AG09319 (cell line): ENCODE measurements around the gene EEF1AKMT4.

Experiments used
- DNase-seq: peaks from one replicate; pipeline ENCODE4 v3.0.0-alpha.2; 2010; ENCODE audit warnings: low read depth; ENCODE audit errors: extremely low read depth
- CTCF ChIP-seq: IDR thresholded peaks from 2 replicates; pipeline ENCODE4 v1.5.1; 2011; ENCODE audit warnings: low read depth, mild to moderate bottlenecking, inconsistent platforms, low read length, moderate library complexity

The EEF1AKMT4 gene

GRCh38 chr3:184240384-184241140 is 8.9 kb upstream of the EEF1AKMT4 start:
- no peak for TF ChIP-seq CTCF
- no peak for DNase-seq

GRCh38 chr3:184241141-184241446 is 8.4 kb upstream of the EEF1AKMT4 start:
- DNase-seq: no peak
- TF ChIP-seq CTCF: no peak

GRCh38 chr3:184241447-184242296 is 7.8 kb upstream of the EEF1AKMT4 start:
- no peak for DNase-seq
- TF ChIP-seq CTCF: peak; percentile 43

- no peak for TF ChIP-seq CTCF
- DNase-seq: no peak
These were observed 7.2 kb upstream of the EEF1AKMT4 start for GRCh38 chr3:184242297-184242685.

GRCh38 chr3:184248454-184249411 is 739 bp upstream of the EEF1AKMT4 start, which contains the start of gene ALG3:
ALG3 (minus strand) TSS chr3:184248962; CDS start chr3:184248940, 22 bp downstream.
- TF ChIP-seq CTCF: no peak
- peak; percentile 76 for DNase-seq

- peak; percentile 54 for DNase-seq
- peak; percentile 96 for TF ChIP-seq CTCF
These were observed 826 bp downstream of the EEF1AKMT4 start for GRCh38 chr3:184250167-184250828.
